ENCODE data around the gene MLIP.

Gene MLIP

DNA sequence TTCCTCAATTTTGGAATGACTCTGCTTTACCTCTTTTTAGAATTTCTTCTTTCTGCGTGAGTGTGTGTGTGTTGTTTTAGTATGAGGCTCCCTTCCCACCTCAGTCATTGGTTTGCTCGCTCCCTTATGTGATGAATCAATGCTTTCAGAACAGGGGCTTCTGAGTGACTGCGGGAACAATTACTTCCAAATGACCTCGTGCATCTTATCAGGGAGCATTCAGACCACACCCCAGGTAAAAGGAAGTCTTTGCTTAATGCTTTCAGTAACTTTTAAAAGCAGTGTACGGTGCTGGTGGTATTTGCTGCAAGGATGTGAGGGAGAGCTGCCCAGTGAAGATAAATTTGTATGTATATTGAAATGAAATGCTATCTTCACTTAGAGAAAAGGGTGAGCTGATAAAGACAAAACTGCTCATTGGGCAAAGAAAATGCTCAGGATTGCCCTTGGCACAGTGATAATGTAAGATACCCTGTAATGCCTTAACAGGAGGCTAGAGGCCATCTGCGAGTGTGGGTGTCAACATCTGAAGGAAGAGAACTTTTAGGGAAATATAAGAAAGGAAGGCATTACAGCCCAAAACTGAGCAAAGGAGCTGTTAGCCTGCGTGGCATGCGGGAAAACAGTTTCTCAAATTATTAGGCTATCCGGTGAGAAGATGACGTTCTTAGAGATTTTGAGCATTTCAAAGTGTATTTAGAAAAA is at the start of gene MLIP:
MLIP (plus strand) TSS at position 103 of the 705 bp plus-strand sequence; CDS start at position 140, 37 bp downstream.
- no peak for TF ChIP-seq CTCF (IDR thresholded peaks at IDR 0.05; ENCODE audit: low read depth, low read length)
- H3K4me3 ChIP-seq (ENCODE audit: low read depth, low read length): no peak within 1 kb of the TSS

GRCh38 chr6:54063228-54063539 is 48.1 kb upstream of the MLIP start:
- TF ChIP-seq CTCF (IDR thresholded peaks at IDR 0.05; ENCODE audit: low read depth, low read length): no peak
- H3K4me3 ChIP-seq (ENCODE audit: low read depth, low read length): peak overlapping the region; percentile 49; the same call in 1 of the 2 replicates

DNA sequence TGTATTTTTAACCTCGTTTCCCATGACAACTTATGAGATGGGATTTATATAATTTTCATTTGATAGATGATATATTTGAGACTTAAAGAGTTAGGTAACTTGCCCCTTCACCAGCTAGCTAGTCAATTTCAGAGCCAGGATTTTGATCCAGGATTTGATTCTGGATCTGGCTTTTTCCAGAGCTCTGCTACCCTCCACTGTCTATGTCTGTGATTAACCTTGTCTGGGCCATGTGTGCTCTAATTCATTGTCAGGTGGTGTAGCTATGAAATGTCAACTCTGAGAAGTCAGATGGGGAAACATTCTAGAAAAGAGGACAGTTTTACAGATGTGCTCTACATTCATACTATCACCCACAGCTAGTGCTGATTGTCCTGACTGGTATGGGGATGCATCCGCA is 42.5 kb upstream of the MLIP start:
- H3K4me3 ChIP-seq (ENCODE audit: low read depth, low read length): no peak overlapping the region
- TF ChIP-seq CTCF (IDR thresholded peaks at IDR 0.05; ENCODE audit: low read depth, low read length): no peak

DNA sequence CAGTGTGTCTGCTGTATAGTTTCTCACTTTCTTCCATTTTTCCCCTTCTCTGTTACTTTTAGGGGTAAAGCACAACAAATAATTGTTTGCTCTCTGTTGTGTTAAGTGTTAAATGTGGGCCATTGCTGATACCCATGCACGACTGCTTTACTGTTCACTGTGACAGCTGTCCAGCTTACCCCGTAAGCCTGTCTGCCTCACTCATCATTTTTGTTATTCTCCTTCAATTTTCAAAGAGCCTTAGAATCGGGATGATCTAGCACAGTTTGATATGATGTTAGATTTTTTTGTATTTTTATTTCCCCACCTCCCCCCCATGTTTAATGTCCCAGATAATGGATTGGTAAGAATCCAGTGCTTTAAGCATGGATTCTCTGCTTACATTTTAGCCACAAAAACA is 41.2 kb upstream of the MLIP start:
- TF ChIP-seq CTCF (IDR thresholded peaks at IDR 0.05; ENCODE audit: low read depth, low read length): no peak
- H3K4me3 ChIP-seq (ENCODE audit: low read depth, low read length): peak overlapping the region; percentile 39

DNA sequence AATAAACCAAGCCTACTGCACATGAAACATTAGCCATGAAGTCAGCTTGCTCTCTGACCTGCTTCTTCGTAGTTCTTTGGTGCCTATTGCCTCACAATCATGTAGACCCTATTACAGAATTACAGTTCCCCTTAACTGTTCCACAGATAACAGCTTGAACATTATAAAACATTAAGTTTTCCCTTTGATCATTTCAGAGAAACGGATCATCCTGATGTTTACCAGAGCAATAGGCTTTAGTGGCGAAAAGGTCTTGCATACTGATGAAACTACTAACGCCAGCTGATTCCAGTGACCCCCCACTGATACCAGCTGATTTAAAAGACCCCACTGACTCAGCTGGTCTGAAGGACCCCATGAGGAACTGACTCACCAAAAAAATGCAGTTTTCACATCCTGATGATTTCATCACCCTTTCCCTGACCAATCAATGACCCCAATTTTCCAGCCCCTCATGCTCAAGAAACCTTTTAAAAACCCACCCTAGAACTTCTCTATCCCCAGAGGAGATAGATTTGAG is 39.4 kb upstream of the MLIP start:
- no peak overlapping the region for H3K4me3 ChIP-seq (ENCODE audit: low read depth, low read length)
- no peak for TF ChIP-seq CTCF (IDR thresholded peaks at IDR 0.05; ENCODE audit: low read depth, low read length)

- no peak overlapping the region for H3K4me3 ChIP-seq (ENCODE audit: low read depth, low read length)
- TF ChIP-seq CTCF (IDR thresholded peaks at IDR 0.05; ENCODE audit: low read depth, low read length): no peak
Observed at GRCh38 chr6:54072635-54073313, 38.5 kb upstream of the MLIP start.

DNA sequence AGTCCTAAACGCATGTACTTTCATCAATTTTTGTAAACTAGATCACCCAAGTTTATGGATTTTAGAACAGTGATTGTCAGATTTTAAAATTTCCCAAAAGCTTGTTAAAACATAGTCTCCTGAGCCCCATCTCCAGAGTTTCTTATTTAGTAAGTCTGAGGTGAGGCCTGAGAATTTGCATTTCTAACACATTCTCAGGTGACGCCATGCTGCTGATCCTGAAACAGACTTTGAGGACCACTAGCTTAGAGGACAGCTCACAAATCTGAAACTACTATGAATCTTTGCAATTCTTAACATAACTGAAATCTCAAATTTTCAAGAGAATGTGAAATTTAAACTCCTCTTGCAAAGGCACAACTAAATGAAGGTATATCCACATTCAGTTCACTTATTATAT is 37.8 kb upstream of the MLIP start:
- TF ChIP-seq CTCF (IDR thresholded peaks at IDR 0.05; ENCODE audit: low read depth, low read length): no peak
- no peak overlapping the region for H3K4me3 ChIP-seq (ENCODE audit: low read depth, low read length)
